KMS-11 (cell line): Measurements from ENCODE around the gene RASSF6.

Experiments
- H2AFZ ChIP-seq: fragments of 200-600 bp; sonication (generic); 2 replicates; pipeline ENCODE4 v1.6.1; 2016; ENCODE audit warnings: antibody characterized with exemption, mixed run types, low read depth
- H3K27ac ChIP-seq: fragments of 200-600 bp; sonication (generic); 2 replicates; pipeline ENCODE4 v1.6.1; 2016; ENCODE audit warnings: mild to moderate bottlenecking, mixed run types
- H3K27me3 ChIP-seq: fragments of 200-600 bp; sonication (generic); 2 replicates; pipeline ENCODE4 v1.6.1; 2017; ENCODE audit warnings: mild to moderate bottlenecking, low read depth, mixed run types, moderate library complexity; ENCODE audit not compliant: insufficient read depth
- H3K36me3 ChIP-seq: fragments of 200-600 bp; sonication (generic); 2 replicates; pipeline ENCODE4 v1.6.1; 2017; ENCODE audit warnings: mild to moderate bottlenecking, mixed run types; ENCODE audit not compliant: insufficient read depth
- H3K4me1 ChIP-seq: fragments of 200-600 bp; sonication (generic); 2 replicates; pipeline ENCODE4 v1.6.1; 2016; ENCODE audit warnings: mild to moderate bottlenecking, low read depth, mixed run types; ENCODE audit not compliant: poor library complexity, severe bottlenecking
- H3K4me2 ChIP-seq: fragments of 200-600 bp; sonication (generic); 2 replicates; pipeline ENCODE4 v1.7.0; 2016; ENCODE audit warnings: mild to moderate bottlenecking, mixed run types
- H3K4me3 ChIP-seq: fragments of 200-600 bp; sonication (generic); IDR thresholded peaks from 2 replicates; pipeline ENCODE4 v1.6.1; 2017; ENCODE audit warnings: low read depth, low read length, mixed read lengths; ENCODE audit not compliant: insufficient read depth
- H3K79me2 ChIP-seq: fragments of 200-600 bp; sonication (generic); 2 replicates; pipeline ENCODE4 v1.6.1; 2016; ENCODE audit warnings: low read depth, mixed run types; ENCODE audit not compliant: insufficient read depth
- H3K9ac ChIP-seq: fragments of 200-600 bp; sonication (generic); 2 replicates; pipeline ENCODE4 v1.6.1; 2016; ENCODE audit warnings: mild to moderate bottlenecking, mixed run types
- H4K20me1 ChIP-seq: fragments of 200-600 bp; sonication (generic); 2 replicates; pipeline ENCODE4 v1.6.1; 2016; ENCODE audit warnings: mild to moderate bottlenecking, mixed run types; ENCODE audit not compliant: insufficient read depth
- CTCF ChIP-seq: fragments of 200-600 bp; sonication (generic); conservative IDR thresholded peaks from 2 replicates; pipeline ENCODE4 v1.6.1; 2017; ENCODE audit warnings: low read depth, mild to moderate bottlenecking, antibody characterized with exemption, low read length, moderate library complexity, mixed read lengths

Gene RASSF6

GRCh38 chr4:73523126-73523525 lies 97.1 kb downstream of the RASSF6 start:
- H4K20me1 ChIP-seq, result no peaks in the 10 kb centered on the region
- H3K79me2 ChIP-seq, result no peaks in the 10 kb centered on the region
- no peak overlapping the region for H3K27ac ChIP-seq
- TF ChIP-seq CTCF, result no peak
- no peak overlapping the region for H3K4me3 ChIP-seq
- no peaks in the 10 kb centered on the region for H3K4me1 ChIP-seq
- H3K4me2 ChIP-seq, result no peak overlapping the region
- H2AFZ ChIP-seq, result no peak overlapping the region
- H3K36me3 ChIP-seq, result no peaks in the 10 kb centered on the region
- no peaks in the 10 kb centered on the region for H3K27me3 ChIP-seq
- no peak overlapping the region for H3K9ac ChIP-seq
